K562 (cell line): ENCODE data around the gene STX1A. TPM values are rescaled to one million over a fixed set of nuclear protein-coding genes. Genes with fewer than 3 reads are reported as not detected.

Experiments
- CBX3 ChIP-seq, 2 experiments: IDR thresholded peaks; 1 replicate in 1 of 2; 2 replicates in 1 of 2; pipeline ENCODE4 v1.6.1; 2012; ENCODE audit warnings: inconsistent platforms in 2 of 2, low read length in 2 of 2, borderline replicate concordance in 1 of 2, control low read depth in 1 of 2
- CC2D1A ChIP-seq: fragments of 450-650 bp; IDR thresholded peaks from 2 replicates; pipeline ENCODE4 v1.6.1; 2017; ENCODE audit warnings: mild to moderate bottlenecking
- CREM ChIP-seq: IDR thresholded peaks from 2 replicates; pipeline ENCODE4 v1.6.1; 2014; ENCODE audit warnings: antibody characterized with exemption, low read depth
- DIDO1 ChIP-seq: fragments of 450-650 bp; IDR thresholded peaks from 2 replicates; pipeline ENCODE4 v1.6.1; 2016; ENCODE audit warnings: low read depth, missing biosample characterization, missing genetic modification characterization
- HMGXB4 ChIP-seq: sonication (generic); formaldehyde crosslinking; IDR thresholded peaks from 2 replicates; pipeline ENCODE4 v1.8.1; 2023; ENCODE audit warnings: mild to moderate bottlenecking, missing genetic modification reagents
- IRF9 ChIP-seq: fragments of 450-650 bp; IDR thresholded peaks from 2 replicates; pipeline ENCODE4 v1.6.1; 2016; ENCODE audit warnings: missing biosample characterization, missing genetic modification characterization
- KDM5B ChIP-seq: fragments of 200-600 bp; sonication (generic); IDR thresholded peaks from 2 replicates; pipeline ENCODE4 v1.6.1; 2012; ENCODE audit warnings: low read depth, mild to moderate bottlenecking, moderate library complexity, low read length, control low read depth, inconsistent platforms; ENCODE audit not compliant: insufficient replicate concordance
- NFE2 ChIP-seq: IDR thresholded peaks from 2 replicates; pipeline ENCODE4 v1.6.1; 2014; ENCODE audit warnings: antibody characterized with exemption, low read depth
- NR4A1 ChIP-seq, 2 experiments: fragments of 250-450 bp in 1 of 2; fragments of 450-650 bp in 1 of 2; sonication (Bioruptor Pico) in 1 of 2; IDR thresholded peaks; 2 replicates each; pipeline versions ENCODE4 v1.4.0 to v1.6.1; 2016 to 2020; ENCODE audit warnings: mild to moderate bottlenecking in 2 of 2, missing compliant biosample characterization in 1 of 2, missing genetic modification characterization in 1 of 2, moderate library complexity in 1 of 2
- PCBP2 ChIP-seq: fragments of 200-400 bp; formaldehyde crosslinking; IDR thresholded peaks from 2 replicates; pipeline ENCODE4 v1.6.1; 2018; ENCODE audit warnings: low read length, low read depth, mild to moderate bottlenecking, moderate library complexity; ENCODE audit not compliant: poor library complexity, severe bottlenecking
- PHF21A ChIP-seq: fragments of 450-650 bp; IDR thresholded peaks from 2 replicates; pipeline ENCODE4 v1.6.1; 2017; ENCODE audit warnings: low read depth, borderline replicate concordance
- PKNOX1 ChIP-seq: fragments of 450-650 bp; IDR thresholded peaks from 2 replicates; pipeline ENCODE4 v1.6.1; 2016
- PTBP1 ChIP-seq: fragments of 200-400 bp; formaldehyde crosslinking; IDR thresholded peaks from 2 replicates; pipeline ENCODE4 v1.6.1; 2017; ENCODE audit warnings: low read depth, low read length
- RFX1 ChIP-seq: fragments of 450-650 bp; IDR thresholded peaks from 2 replicates; pipeline ENCODE4 v1.6.1; 2016; ENCODE audit warnings: mild to moderate bottlenecking, moderate library complexity
- SAP30 ChIP-seq: fragments of 200-600 bp; sonication (generic); IDR thresholded peaks from 2 replicates; pipeline ENCODE4 v1.6.1; 2012; ENCODE audit warnings: borderline replicate concordance, low read depth, mild to moderate bottlenecking, moderate library complexity, low read length, control low read depth, inconsistent platforms; ENCODE audit not compliant: insufficient read depth, poor library complexity, severe bottlenecking
- ZBTB5 ChIP-seq: fragments of 450-650 bp; IDR thresholded peaks from 2 replicates; pipeline ENCODE4 v1.6.1; 2017; ENCODE audit warnings: antibody characterized with exemption
- ZBTB9 ChIP-seq: fragments of 450-650 bp; formaldehyde crosslinking; IDR thresholded peaks from 2 replicates; pipeline ENCODE4 v1.4.0; 2020; ENCODE audit warnings: mild to moderate bottlenecking, moderate library complexity
- ZKSCAN1 ChIP-seq: fragments of 150-350 bp; IDR thresholded peaks from 2 replicates; pipeline ENCODE4 v1.6.1; 2016; ENCODE audit warnings: low read depth, low read length
- ZNF175 ChIP-seq: fragments of 200-800 bp; sonication (Bioruptor generic); IDR thresholded peaks from 2 replicates; pipeline ENCODE4 v1.6.1; 2016; ENCODE audit warnings: low read depth, mild to moderate bottlenecking, missing genetic modification characterization, missing compliant biosample characterization
- polyA plus RNA-seq, 8 experiments: library from polyadenylated mRNA; depleted of rRNA in 4 of 8; stranded (reverse) in 5 of 8; unstranded in 3 of 8; fragments of >200 nt; fragmentation: Nextera tagmentation in 2 of 8; fragmentation: Illumina TruSeq in 1 of 8; extraction: Ambion mirVana in 2 of 8; extraction: Trizol in 1 of 8; gene quantifications; 2 replicates each; pipeline versions ENCODE4 v1.2.1 to v1.2.3, GENCODE V29; 2011 to 2014; ENCODE audit warnings: inconsistent platforms in 1 of 8, missing spikeins in 1 of 8
- total RNA-seq, 7 experiments: library from RNA; depleted of rRNA in 6 of 7; stranded (reverse); fragments of >200 nt in 6 of 7; fragmentation: Illumina TruSeq in 2 of 7; extraction: Trizol in 2 of 7; gene quantifications; 2 replicates each; pipeline versions ENCODE4 v1.2.1 to v1.2.3, GENCODE V29; 2011 to 2021; ENCODE audit warnings: low replicate concordance in 1 of 7

Gene STX1A
- total and polyA plus RNA-seq, 9 of the 15 experiments (the other 6 are each of a cell fraction or from before 2014, with no cell fraction given), result 0.04 to 15.1 (median 6.3) TPM

GRCh38 chr7:73734619-73735527 is 15.4 kb upstream of the STX1A start (continued):
- TF ChIP-seq PKNOX1, result peak; percentile 94
- peak in 1 of 2 experiments; percentile 63; a peak in 2 of 3 replicates for TF ChIP-seq CBX3 (IDR thresholded peaks at IDR 0.05; ENCODE audit: borderline replicate concordance in 1 of 2, low read length in 2 of 2)
- no peak for TF ChIP-seq DIDO1 (tag)
- no peak for TF ChIP-seq PCBP2
- TF ChIP-seq ZNF175 (CRISPR knock-in tag), result 0 out of 2 replicates have a peak, but pooled peaks have one; percentile 21
- TF ChIP-seq RFX1, result no peak
- TF ChIP-seq CREM, result peak; percentile 64
- peak; percentile 23; the same call in 1 of the 2 replicates for TF ChIP-seq IRF9 (tag)
- TF ChIP-seq NR4A1 (CRISPR knock-in tag; IDR thresholded peaks at IDR 0.05), result no peak
- peak; percentile 48; the same call in 1 of the 2 replicates for TF ChIP-seq NR4A1 (tag; IDR thresholded peaks at IDR 0.05)
- TF ChIP-seq ZBTB9, result peak; percentile 78; the same call in 1 of the 2 replicates
- no peak for TF ChIP-seq ZBTB5
- 0 out of 2 replicates have a peak, but pooled peaks have one; percentile 31 for TF ChIP-seq HMGXB4 (CRISPR knock-in tag)
- TF ChIP-seq PTBP1, result no peak
- no peak for TF ChIP-seq NFE2
- TF ChIP-seq CC2D1A, result peak; percentile 81
- no peak for TF ChIP-seq PHF21A
- TF ChIP-seq KDM5B, result peak; percentile 49
- no peak for TF ChIP-seq SAP30
- TF ChIP-seq ZKSCAN1, result 0 out of 2 replicates have a peak, but pooled peaks have one; percentile 46
